ENCODE measurements around the gene UBALD1.

- no peak for TF ChIP-seq CTCF (IDR thresholded peaks at IDR 0.05; ENCODE audit: poor library complexity)
- no peak for TF ChIP-seq EZH2phosphoT487 (IDR thresholded peaks at IDR 0.05; ENCODE audit: low read depth, severe bottlenecking, unreplicated experiment)
- no peak for TF ChIP-seq EZH2 (IDR thresholded peaks at IDR 0.05; ENCODE audit: borderline replicate concordance)
Measured at GRCh38 chr16:4586291-4586690, 28.4 kb downstream of the UBALD1 start.

Data from hepatocyte (in vitro differentiated cells).